OCI-LY3 (cell line): ENCODE data around the gene RELL2.

Experiments
- H2AFZ ChIP-seq: fragments of 200-600, 300-600 bp; shearing (Covaris generic); 2 replicates; pipeline ENCODE4 v1.6.0; 2014; ENCODE audit warnings: antibody characterized with exemption, low read depth, low read length
- H3K27ac ChIP-seq: fragments of 200-600, 300-600 bp; sonication (generic); 2 replicates; pipeline ENCODE4 v1.5.1; 2014; ENCODE audit warnings: mild to moderate bottlenecking, low read length, moderate library complexity, mixed read lengths
- H3K27me3 ChIP-seq: fragments of 200-600, 300-600 bp; sonication (generic); 2 replicates; pipeline ENCODE4 v1.6.1; 2014; ENCODE audit warnings: low read depth, low read length, mixed read lengths
- H3K36me3 ChIP-seq: fragments of 200-600, 300-600 bp; sonication (generic); replicated peaks from 2 replicates; pipeline ENCODE3; 2014; ENCODE audit warnings: low read depth, low read length, mixed read lengths
- H3K4me1 ChIP-seq: fragments of 300-600, 200-600 bp; sonication (generic); 2 replicates; pipeline ENCODE4 v1.6.1; 2014; ENCODE audit warnings: low read length, mixed read lengths
- H3K4me2 ChIP-seq: fragments of 200-600, 300-600 bp; sonication (generic); 2 replicates; pipeline ENCODE4 v1.6.1; 2014; ENCODE audit warnings: low read length, mixed read lengths
- H3K4me3 ChIP-seq: fragments of 300-600, 200-600 bp; sonication (generic); 2 replicates; pipeline ENCODE4 v1.5.1; 2014; ENCODE audit warnings: antibody characterized with exemption, mild to moderate bottlenecking, low read length, moderate library complexity
- H3K79me2 ChIP-seq: fragments of 300-600, 200-600 bp; shearing (Covaris generic); 2 replicates; pipeline ENCODE4 v1.6.1; 2014; ENCODE audit warnings: mild to moderate bottlenecking, low read length, mixed read lengths
- H3K9ac ChIP-seq: fragments of 300-600, 200-600 bp; shearing (Covaris generic); 2 replicates; pipeline ENCODE4 v1.6.0; 2014; ENCODE audit warnings: mild to moderate bottlenecking, low read length, moderate library complexity
- H3K9me3 ChIP-seq: fragments of 200-600, 300-600 bp; shearing (Covaris generic); 2 replicates; pipeline ENCODE4 v1.6.1; 2014; ENCODE audit warnings: low read length, mixed read lengths; ENCODE audit not compliant: insufficient read depth
- H4K20me1 ChIP-seq: fragments of 200-600, 300-600 bp; sonication (generic); 2 replicates; pipeline ENCODE4 v1.6.1; 2016; ENCODE audit warnings: low read length, mixed read lengths; ENCODE audit not compliant: insufficient read depth
- CTCF ChIP-seq: fragments of 200-600, 300-600 bp; sonication (generic); IDR thresholded peaks from 2 replicates; pipeline ENCODE4 v1.5.1; 2014; ENCODE audit warnings: antibody characterized with exemption, low read length, low read depth
- EZH2phosphoT487 ChIP-seq: fragments of 200-600 bp; shearing (Covaris generic); IDR thresholded peaks from 2 replicates; pipeline ENCODE4 v1.6.1; 2018; ENCODE audit warnings: antibody characterized with exemption, mixed run types, low read depth

RELL2 gene

GRCh38 chr5:141656396-141656795, 19.6 kb downstream of the RELL2 start:
- H3K4me1 ChIP-seq, result peaks cover 4% of the 10 kb centered on the region
- no peaks in the 10 kb centered on the region for H3K9me3 ChIP-seq
- H2AFZ ChIP-seq, result no peak overlapping the region
- H4K20me1 ChIP-seq, result no peaks in the 10 kb centered on the region
- no peak overlapping the region for H3K9ac ChIP-seq
- TF ChIP-seq CTCF (no peak), EZH2phosphoT487 (no peak)
- no peak overlapping the region for H3K4me3 ChIP-seq
- no peaks in the 10 kb centered on the region for H3K79me2 ChIP-seq
- no peaks in the 10 kb centered on the region for H3K36me3 ChIP-seq
- H3K4me2 ChIP-seq, result no peak overlapping the region
- H3K27ac ChIP-seq, result no peak overlapping the region
- no peaks in the 10 kb centered on the region for H3K27me3 ChIP-seq

GRCh38 chr5:141657404-141657803, 20.6 kb downstream of the RELL2 start:
- Histone ChIP-seq H3K27me3 (no peaks in the 10 kb centered on the region), H3K79me2 (no peaks in the 10 kb centered on the region), H2AFZ (no peak overlapping the region), H3K4me2 (no peak overlapping the region), H3K9ac (no peak overlapping the region), H3K36me3 (no peaks in the 10 kb centered on the region), H3K27ac (no peak overlapping the region), H4K20me1 (no peaks in the 10 kb centered on the region), H3K4me3 (no peak overlapping the region), H3K9me3 (no peaks in the 10 kb centered on the region), H3K4me1 (no peaks in the 10 kb centered on the region)
- no peak for TF ChIP-seq EZH2phosphoT487
- TF ChIP-seq CTCF, result no peak

GRCh38 chr5:141657937-141658545, 21.2 kb downstream of the RELL2 start:
- Histone ChIP-seq H3K79me2 (no peaks in the 10 kb centered on the region), H3K9ac (no peak overlapping the region), H2AFZ (no peak overlapping the region), H3K4me3 (no peak overlapping the region), H3K36me3 (no peaks in the 10 kb centered on the region), H3K9me3 (no peaks in the 10 kb centered on the region), H3K4me2 (no peak overlapping the region), H3K27ac (no peak overlapping the region), H3K27me3 (no peaks in the 10 kb centered on the region), H3K4me1 (no peaks in the 10 kb centered on the region), H4K20me1 (no peaks in the 10 kb centered on the region)
- TF ChIP-seq EZH2phosphoT487, result no peak
- no peak for TF ChIP-seq CTCF

- H3K27me3 ChIP-seq, result no peaks in the 10 kb centered on the region
- no peak overlapping the region for H3K4me3 ChIP-seq
- H2AFZ ChIP-seq, result no peak overlapping the region
- H3K4me2 ChIP-seq, result no peak overlapping the region
- no peaks in the 10 kb centered on the region for H4K20me1 ChIP-seq
- no peaks in the 10 kb centered on the region for H3K79me2 ChIP-seq
- H3K36me3 ChIP-seq, result no peaks in the 10 kb centered on the region
- H3K4me1 ChIP-seq, result peaks cover 4% of the 10 kb centered on the region; the same call in 1 of the 2 replicates
- H3K27ac ChIP-seq, result no peak overlapping the region
- no peaks in the 10 kb centered on the region for H3K9me3 ChIP-seq
- TF ChIP-seq CTCF (no peak), EZH2phosphoT487 (no peak)
- no peak overlapping the region for H3K9ac ChIP-seq
These were observed 25.2 kb downstream of the RELL2 start for GRCh38 chr5:141662028-141662427.
